Activated gamma-delta T cell treated with Interleukin-2 at 50 U/mL for 16 hours (primary cell): ENCODE data around the gene ADAMTS17.
A peak's percentile ranks its signal among the peaks of the same experiment; 100 is the strongest.

Experiments used
- DNase-seq: peaks from one replicate; pipeline ENCODE4 v3.0.0-alpha.2; 2020

The ADAMTS17 gene

DNA sequence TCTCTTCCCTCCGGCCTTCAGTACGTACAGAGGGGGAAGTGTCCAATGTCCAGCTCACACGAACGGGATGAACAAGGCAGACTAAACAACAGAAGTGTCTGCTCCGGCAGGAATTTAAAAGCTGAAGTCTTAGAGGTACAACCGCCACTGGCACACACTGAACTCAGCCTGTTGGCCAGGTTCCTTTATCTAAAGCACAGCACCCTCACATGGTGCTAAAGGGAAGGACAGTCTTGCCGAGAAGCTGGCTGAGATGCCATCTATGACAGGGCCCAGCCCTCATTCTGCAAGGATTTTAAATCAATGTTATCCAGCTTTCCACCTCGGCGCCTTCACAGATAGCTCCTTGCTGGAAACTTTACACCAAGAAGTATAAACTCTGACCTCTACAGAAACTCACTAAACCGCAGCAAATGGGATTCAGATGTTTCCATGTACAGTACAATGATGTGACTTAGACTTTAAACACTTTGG is 2.8 kb downstream of the ADAMTS17 start:
- DNase-seq: peak; percentile 56

DNA sequence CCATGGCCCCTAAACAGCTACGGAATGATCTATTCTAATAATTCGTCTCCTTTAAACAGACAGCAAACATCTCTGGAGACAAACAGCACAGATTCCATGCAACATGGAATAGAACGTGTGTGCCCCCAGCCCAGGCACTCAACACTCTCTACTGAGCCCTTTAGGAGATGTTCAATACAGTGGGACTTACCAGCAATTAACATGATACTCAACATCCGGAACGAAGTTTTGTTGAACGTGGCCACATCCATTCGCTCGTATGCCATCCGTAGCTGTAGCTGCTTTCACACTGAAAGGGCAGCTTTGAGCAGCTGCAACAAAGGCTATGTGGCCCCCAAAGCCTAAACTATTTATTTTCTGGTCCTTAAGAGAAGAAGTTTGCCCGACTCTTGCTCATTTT is 3.5 kb downstream of the ADAMTS17 start:
- no peak for DNase-seq

DNA sequence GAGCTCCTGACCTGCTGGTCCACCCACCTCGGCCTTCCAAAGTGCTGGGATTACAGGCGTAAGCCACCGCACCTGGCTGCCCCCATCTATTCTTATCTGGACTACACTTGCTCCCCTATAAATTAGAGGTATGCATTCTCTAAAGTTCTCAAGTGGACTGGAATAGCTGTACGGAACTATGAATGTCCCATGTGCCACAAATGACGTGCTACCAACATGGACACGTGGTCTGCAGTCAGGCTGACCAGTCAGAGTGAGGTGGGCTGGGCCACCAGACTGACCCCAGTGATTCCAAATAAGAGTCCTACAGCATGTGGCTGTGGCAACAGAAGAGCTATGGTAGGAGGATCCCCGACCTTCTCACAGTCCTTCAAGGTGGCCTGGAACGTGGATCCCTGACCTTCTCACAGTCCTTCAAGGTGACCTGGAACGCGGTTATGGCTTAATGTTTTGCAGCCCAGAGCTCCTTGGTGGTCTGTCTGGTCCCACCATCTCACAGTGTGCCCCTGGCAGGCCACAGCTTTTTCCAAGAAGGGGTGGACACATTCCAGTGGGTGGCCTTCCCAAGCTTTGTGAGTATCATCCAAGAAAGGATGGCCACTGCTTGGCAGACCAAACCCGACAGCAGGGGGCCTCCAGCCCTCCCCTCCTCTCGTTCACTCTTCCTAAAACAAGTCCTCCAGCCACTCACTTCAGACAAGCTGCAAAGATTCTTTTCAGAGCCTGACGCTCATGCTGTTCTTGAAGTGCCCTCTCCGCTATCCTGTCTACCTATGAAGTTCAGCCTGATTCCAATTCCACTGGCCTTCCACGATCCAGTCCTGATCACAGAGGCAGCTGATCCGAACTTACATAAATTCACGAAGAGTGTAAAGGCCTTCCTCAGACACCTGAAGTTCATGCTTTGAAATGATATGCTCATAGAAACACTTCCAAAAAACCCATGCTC is 4.4 kb downstream of the ADAMTS17 start:
- DNase-seq: no peak

DNA sequence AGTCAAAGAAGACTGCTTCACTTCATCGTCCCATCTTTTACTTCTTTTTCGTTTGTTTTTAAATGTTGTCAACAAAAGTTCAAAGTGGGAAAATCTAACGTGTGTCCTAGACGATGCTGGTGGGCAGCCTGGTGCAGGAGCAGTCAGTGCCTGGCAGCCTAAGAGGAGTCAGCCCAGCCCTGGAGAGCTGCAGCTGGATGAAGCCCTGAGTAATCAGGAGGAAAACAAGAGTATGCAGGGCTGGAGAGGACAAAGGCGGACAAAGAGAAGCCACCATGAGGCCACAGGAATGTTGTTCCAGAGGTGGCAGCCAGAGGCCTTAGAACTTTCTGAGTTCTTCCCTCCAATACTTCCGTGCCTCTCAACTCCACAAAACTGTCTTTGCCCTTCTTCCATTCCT is 5.7 kb downstream of the ADAMTS17 start:
- no peak for DNase-seq

DNA sequence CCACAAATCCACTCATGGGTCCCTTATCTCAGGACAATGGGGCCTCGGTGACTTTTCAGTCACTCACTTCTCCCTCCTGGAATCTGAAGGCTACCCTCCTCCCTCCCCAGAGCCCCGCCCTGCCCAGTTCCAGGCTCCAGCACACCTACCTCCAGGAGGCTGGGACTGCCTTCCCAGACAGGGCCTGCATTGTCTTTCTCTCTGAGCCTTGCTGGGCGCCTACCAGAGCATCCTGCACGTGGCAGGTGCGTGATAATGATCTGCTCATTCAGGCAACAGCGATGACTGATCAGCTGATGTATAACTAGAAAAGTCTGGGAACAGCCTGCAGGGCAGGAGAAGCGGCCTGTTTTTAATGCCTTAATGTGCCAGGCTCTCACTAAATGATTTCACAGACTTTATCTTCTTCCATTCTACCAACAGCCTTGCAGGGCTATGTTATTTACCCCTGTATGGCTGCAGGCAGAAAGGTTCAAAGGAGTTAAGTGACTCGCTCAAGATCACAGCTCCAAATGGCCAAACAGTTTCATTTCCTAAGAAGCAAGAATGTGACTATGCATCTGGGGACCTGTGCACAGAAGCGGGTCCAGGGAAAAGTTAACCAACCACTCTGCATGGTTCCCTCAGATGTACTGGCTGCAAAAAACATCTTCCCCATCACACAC is 6.3 kb downstream of the ADAMTS17 start:
- DNase-seq: no peak

DNA sequence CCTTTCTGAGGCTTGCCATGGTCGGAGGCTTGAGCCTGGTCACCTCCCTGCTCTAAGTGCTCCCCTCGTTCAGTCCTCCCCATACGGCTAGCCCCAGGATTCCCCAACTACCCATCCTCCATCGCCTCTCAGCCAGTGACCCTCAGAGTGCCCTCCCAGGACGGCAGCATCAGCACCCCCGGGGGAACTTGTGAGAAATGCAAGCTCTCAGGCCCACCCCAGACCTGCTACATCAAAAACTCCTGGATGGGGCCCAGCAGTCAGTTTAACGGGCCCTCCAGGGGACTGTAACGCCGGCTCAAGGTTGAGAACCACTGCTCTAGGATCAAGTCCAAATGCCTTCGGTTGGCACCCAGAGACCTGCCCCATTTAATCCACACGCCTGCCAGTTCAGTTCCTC is 6.9 kb downstream of the ADAMTS17 start:
- DNase-seq: no peak

DNA sequence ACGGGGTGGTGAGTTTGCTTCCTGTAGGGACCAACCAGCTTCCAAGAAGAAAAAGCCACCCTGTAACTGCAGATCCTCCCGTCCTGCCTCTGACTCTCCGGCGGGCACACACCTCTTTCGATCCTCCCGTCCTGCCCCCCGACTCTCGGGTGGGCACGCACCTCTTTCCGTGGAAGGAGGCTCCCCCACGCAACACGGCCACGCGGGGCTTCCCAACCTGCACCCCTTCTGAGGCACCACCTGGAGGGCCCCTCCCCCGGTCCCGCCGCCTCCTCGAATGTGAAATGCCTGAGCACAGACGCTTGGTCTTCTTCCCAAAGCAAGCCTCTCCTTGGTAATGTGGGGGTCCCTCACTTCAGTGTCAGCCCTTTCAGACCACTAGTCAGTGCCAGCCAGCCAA is 7.3 kb downstream of the ADAMTS17 start:
- DNase-seq: no peak

DNA sequence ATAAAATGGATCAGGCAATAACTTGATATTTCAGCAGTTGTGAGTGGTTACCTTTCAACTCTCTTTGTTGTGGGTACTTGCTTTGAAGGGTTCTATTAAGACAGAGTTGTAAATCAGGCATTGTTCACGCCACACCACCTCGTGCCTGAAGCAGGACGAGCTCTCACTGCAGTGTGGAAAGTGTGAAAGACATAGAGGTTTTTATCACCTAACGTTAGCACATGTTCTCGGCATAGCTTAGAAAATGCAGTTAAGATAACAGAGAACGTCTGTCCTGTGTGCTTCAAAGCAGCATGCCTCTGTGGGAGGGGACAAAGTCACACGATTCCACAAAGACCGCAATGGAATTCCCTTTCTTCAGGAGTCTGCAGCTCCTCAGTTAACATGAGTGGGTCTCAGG is 7.8 kb downstream of the ADAMTS17 start:
- no peak for DNase-seq

DNA sequence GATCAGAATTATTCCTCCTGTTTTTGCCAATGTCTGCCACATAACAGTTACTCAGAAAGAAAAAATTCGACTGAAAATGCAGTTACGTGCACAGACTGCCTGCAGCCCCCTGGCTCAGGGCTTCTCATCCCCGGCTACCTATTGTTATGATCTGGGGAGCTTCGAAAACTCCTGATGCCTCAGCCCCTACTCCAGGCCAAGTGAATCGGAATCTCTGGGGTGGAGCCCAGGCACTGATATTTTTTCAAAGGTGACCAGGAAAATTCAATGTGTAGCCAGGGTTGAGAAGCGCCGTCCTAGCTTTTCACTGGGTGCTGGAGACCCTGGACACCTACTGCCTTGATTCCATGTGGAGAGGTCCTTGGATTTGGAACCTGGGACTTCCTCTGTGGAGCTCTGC is 8.5 kb downstream of the ADAMTS17 start:
- no peak for DNase-seq

DNA sequence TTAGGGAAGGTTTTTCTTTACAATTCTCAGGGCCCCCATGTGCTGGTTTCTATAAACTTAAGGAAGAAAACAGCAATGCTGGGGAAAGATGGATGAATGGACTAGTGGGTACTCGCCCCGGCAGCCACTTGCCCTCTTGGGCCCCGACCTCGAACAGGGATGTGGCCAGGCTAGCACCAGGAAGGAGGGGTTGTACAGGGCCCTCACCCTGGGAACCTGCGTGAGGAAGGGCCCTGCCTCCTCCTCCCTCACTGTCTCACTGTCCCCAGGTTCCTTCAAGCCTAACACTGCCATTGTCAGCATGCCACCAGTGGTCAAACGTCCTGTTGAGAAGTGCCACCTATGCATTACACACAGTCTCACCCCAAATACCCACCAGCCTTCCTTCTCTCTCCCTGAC is 9.1 kb downstream of the ADAMTS17 start:
- DNase-seq: no peak

DNA sequence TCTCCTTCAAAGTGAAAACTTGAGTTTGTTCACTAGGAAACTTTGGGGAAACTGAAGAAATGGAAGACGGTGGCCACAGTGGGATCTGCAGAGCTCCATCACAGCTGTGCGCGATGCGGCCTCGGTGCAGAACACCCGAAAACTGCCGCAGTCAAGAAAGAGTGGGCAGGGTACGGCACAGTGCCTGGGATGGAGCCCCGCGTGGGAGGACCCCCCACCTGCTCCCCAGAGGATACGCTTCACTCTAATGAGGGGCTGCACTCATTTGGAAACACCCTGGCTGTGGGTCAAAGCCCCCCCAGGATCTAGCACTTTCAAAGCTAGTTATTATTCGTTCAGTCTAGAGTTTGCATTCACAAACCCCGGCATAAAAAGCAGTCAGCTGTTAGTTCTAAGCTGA is 9.5 kb downstream of the ADAMTS17 start:
- DNase-seq: no peak

DNA sequence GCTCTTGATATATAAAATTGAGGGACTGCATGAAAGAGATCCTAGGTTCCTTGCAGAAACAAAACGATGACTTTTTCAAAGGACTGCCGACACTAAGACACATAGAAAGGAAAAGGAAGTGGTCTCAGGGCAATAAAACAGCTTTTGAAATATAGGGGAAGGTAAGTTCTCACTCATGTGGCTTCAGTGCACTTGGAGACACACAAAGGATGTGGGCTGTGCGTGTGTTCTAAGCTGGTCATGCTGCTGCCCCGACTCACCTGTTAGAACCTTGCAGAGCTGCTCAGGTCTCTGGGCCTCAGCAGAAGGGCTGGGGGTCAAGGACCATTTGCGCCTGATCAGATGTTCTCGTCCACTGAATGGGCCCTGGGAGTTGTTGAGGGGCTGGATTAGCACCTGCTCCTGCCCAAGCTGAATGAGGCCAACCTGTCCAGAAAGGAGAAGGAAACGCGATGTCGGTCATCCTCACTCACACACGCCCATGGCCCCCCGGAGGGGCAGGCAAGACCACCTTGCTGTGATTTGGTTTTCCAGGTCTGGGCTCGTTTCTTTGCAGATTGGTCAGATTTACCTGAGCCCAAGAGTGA is 11.1 kb downstream of the ADAMTS17 start:
- DNase-seq: peak; percentile 49

DNA sequence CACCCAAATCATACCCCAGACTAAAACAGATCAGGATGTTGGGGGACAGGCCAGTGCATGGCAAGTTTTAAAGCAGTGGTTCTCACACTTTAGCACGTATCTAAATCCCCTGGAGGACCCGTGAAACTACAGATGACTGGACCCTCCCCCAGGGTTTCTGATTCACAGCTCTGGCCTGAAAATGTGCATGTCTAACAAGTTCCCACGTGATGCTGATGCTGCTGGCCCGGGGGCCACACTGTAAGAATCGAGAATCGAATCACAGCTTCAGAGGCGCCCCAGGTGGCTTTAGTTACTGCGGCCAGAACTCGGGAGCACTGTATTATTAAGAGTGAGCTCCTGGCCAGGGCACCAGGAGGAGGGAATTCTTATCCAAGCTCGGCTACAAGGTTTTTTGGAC is 11.6 kb downstream of the ADAMTS17 start:
- no peak for DNase-seq

DNA sequence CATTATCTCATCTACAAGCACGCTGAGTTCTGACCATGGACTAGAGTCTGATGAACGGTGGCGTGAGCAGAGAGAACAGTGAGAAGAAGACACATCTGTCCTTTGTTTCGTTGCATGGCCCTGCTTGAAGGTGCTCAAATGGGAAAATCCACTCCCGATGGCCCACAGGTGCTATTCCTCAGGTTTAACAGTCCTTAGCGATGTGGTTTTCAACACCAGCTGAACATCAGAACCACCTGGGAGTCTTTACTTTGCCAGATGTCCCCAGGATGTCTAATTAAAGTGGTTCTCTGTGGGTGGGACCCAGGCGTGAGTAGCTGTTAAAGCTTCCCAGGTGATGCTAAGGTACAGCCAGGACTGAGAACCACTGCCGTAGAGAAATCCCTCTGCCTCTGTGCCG is 13.0 kb downstream of the ADAMTS17 start:
- no peak for DNase-seq

DNA sequence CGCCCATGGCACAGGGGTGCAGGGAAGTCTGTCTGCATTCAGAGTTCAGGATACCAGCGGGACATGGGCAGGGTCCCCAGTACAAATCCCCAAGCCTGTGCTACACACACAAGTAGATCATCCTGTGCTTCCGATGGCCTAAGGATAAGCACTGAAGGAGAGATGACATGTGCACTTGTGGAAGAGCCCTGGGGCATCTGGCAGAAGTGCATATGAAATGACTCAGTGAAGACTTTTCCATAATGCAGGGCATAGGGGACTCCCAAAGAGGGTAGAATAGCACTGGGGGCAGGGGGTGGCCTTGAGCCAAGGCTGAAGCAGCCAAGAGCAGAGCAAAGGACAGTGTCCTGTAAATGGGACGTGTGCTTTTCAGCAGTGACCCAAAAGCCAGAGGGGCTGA is 22.9 kb downstream of the ADAMTS17 start:
- DNase-seq: no peak

DNA sequence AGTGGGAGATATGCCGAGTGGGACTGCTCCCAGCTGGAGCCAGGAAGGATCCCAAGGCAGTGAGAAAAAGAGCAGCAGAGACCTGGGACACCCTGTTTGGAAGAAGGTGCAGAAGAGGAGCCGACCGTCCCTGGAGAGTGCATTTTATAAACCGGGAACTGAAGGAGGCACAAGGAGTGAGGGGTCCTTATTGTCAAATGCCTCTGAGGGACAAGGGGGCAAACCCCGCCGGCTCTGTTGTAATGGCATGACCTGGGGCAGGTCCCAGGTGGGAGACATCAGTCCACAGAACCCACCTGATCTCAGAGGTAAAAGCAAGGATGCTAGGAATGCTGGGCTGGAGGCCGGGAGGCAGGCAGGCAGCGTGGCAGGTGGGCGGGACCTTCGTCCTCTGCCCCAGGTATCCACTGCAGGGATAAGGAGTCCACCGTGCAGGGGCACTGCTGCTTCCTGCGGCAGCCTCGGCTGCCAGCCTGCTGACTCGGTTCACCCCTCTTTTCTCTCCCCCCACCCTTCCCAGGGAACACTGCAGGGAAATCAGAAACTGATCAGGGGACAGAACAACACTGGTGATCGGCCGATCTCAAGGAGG is 26.9 kb downstream of the ADAMTS17 start:
- DNase-seq: no peak

DNA sequence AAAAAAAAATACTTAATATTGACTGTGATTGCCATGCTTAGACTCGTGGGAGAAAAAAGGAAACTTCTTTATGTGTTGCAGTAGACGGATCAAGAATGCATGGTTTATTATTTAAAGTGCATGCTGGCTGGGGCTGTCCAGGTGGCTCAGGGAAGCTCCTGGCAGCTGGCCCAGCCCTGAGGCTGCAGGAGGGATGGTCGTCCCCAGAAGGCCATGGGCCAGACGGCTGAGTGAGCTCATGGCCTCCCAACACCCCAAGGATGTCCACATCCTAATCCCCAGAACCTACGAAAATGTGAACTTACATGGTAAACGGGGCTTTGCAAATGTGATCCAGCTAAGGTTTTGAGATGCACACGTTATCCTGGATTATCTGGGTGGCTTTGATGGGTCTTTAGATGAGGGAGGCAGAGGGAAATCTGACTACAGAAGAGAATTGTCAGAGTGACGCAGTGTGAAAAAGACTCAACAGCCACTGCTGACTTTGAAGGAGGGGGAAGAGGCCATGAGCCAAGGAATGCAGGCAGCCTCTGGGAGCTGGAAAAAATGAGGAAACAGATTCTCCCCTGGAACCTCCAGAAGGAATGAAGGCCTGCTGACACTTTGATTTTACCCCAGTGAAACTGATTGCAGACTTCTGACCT is 29.8 kb downstream of the ADAMTS17 start:
- no peak for DNase-seq

DNA sequence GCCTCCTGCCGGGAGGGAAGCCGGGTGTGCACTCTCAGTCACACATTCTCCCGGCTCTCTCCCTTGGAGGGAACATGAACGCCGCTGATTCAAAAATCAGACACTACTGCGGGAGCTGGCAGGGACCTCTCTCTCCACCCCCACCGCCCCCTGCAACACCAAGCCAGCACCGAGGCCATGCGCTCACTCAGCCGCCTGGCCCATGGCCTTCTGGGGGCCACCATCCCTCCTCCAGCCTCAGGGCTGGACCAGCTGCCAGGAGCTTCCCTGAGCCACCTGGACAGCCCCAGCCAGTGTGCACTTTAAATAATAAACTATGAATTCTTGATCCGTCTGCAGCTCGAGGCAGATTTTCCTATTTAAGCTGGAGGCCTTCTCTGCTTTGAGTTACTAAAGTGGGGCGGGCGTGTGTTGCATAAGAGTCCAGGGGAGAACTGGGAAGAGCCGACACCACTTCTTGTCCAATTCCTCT is 30.6 kb downstream of the ADAMTS17 start:
- DNase-seq: no peak

DNA sequence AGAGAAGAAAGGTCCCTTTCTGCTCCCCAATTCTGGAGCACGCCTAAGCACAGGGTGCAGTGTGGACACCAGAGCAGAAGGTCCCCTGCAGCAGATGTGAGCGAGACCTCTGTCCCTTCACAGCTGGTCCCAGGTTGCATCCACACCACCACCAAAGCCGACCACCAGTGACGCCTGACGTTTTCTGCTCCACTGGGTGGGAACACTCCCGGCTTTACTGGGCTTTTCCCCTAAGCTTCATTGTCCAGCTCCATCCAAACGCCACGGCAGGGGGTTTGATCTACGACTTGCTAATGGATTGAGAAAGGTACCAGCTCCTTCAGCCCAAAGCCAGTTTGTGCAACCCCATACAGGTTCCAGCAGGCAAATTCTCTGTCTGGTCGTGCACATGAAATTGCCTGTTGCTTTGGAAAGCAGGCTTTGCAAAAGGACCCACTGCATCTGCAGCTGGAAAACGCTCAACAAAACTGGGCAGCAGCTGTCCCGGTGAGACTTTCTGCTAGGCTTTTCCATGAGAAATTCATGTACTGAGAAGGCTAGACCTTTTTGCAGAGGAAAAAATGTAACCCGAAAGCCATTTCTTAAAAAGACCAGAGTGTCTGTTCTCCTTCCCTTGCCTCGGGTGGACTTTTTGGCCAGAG is 31.1 kb downstream of the ADAMTS17 start:
- DNase-seq: no peak

DNA sequence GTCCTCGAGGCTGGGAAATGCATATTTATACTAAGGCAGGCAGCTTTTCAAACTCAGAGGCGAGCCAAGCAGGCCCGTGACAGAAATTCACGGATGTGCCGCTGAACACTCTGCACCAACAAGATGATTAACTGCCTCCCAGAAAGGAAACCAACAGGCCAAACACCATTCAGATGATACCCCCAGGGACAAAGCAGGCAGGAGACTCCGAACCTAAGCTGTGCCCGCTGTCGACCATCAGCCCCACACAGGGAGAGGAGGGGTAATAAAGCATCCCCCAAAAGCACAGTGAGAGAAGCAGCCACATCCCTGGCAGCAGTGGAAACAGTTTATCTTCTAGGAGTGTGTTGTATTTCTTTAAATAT is 31.8 kb downstream of the ADAMTS17 start:
- no peak for DNase-seq

DNA sequence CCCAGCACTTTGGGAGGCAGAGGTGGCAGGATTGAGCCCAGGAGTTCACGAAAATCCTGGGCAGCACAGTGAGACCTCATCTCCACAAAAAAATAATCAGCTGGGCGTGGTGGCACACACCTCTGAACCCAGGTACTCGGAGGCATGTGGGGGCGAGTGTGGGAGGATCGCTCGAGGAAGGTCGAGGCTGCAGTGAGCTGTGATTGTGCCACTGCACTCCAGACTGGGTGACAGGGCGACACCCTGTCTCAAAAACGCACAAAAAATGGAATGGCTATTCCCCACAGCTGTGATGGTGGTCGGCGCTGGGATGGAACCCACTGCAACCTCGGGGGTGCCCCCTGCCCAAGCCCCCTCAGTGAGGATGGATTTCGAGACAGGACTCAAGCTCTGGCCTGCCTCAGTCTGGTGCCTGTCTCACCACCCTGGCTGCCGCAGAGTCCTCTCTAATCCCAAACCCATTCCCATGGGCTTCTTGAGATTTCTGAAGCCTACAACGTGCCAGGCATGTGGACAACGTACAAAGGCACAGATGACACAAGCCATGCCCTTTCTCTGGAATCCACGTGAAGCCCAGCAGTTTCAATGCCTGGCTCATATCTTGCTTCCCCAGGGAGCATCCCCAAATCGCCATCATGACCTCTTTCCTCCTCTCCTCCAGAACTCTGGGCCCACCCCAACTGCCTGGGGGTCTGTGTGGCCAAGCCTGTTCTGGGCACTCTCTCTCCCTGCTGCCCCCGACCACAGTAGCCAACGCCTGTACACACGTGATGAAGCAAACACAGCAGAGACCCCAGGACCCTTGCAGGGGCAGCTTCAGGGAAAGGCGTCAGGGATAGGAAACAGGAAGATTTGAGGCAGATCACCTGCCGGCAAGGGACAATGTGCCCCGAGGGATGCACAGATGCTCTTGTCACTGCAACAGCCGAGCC is 32.4 kb downstream of the ADAMTS17 start:
- no peak for DNase-seq
